ENCODE measurements around the gene NOS1AP.
"Not testable (repeated sequence)": the region's sequence is repeated elsewhere in the genome, so short reads cannot be mapped to it uniquely, and the experiment has no call there.

The NOS1AP gene

DNA sequence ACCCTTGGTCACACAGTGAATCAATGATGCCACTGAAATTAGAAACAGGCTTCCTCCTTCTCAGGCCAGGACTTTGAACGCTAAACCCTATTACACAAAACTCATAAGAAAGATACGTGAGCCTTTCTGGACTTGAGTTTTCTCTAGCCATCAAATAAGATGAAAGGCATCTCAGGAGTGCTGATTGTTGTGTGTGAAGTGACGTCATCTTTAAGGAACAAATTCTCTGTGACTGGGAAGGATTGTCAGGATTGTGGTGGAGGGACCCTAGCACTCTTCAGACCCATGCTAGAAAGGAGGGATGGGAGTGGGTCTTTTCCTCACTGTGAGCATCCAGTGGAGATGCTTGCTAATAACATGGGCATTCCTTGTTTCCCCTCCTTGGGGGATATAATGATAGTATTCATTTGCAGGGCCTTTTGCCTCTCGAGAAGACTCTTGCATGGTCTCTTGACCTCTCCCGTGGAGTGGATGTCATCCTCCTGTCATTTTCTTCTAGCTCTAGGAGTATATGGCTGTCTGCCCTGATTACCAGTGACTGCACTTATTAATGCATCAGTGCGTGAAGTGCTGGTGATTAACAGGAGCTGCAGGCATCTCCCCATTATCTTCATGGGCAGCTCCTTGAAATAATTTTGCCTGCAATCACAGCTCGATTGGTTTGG lies 267.3 kb downstream of the NOS1AP start:
- DNase-seq (ENCODE audit: low read depth), result no peak

DNA sequence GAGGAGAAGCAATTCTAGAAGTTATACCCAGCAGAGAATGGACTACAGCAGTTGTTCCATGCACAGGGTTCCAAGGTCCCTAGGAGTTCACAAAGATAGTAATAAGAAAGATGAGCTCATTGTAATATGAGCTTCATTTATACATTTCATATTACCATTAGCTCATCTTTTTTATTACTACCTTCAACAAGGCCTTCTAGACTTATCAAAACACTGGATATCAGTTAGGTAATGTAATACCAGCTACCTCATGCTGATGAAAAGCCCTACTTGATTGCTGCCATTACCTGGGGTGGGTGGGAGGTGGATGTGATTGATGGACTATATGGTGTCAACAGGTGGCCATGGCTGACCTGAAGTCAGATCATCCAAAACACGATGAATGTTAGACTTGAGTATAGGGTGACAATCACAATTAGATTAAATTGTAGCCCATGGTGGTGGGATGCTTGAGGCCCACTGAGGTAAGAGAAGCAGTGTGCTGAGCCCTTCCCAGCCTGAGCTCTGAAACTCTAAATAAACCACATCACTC lies 273.0 kb downstream of the NOS1AP start:
- DNase-seq (ENCODE audit: low read depth), result no peak

DNA sequence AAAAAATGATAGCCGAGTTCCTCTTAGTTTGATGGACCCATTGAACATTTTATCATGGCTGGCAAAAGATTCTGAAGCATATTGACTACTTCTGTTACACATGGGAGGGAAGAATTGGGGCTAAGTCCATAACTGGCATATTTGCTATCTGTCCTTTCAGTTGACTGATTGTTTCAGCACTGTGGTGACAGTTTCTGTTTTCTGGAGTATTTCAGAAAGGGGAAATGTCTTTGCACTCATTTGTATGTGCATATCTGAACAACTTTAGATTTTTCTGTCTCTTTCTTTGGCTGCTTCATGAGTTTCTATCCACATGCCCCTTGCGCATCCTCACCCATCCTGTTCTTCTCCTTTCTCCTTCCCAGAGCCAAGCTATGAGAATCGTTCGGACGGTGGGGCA lies 274.0 kb downstream of the NOS1AP start:
- no peak for DNase-seq (ENCODE audit: low read depth)

DNA sequence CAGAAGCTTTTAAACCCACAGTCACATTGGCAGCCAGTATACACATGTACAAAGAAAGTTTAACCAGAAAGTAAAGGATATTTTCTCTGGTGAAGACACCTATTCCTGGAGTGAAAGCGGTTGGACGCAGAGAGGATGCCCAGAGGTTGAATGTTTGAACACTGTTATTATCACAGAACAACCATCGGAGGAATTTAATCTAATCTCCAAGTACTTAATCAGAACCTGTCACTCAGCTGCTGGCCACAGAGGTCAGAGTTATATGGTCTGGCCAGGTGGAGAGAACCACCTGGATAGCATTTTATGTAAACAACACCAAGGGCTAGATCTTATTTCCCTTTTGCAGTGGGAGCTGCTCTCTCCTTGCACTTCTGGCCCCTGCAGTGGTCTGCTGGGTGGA lies 277.8 kb downstream of the NOS1AP start:
- no peak for DNase-seq (ENCODE audit: low read depth)

DNA sequence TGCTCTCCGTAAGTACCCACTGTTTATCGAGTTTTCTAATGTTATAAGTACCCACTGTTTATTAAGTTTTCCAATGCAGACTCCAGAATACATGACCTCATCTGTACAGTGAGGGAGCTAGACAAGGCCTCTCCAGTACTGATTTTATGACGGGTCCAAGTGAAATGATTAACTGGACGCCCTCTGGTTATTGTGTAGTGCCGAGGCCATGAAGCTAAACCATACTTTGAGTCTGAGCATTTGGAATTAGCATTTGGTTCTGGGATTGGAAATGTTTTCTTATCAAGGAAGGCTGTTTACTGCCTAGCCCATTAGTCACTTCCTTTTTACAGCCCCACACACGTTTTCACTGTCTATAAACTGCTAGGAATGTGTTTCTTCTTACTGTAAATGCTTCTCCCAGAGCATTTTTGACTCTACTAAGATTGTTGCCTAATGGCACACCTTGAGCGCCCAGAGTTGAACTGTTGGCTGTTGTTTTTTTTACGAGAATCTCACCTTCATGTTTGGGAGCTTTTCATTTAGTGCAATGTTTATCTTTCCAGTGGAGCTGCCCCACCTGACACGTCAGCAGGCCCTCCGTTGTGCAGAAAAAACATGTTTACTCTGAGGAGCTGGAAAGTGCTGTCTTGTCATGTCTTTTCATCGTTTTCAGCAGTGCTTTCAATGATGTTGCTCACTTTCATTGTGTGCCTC lies 280.3 kb downstream of the NOS1AP start:
- no peak for DNase-seq (ENCODE audit: low read depth)

DNA sequence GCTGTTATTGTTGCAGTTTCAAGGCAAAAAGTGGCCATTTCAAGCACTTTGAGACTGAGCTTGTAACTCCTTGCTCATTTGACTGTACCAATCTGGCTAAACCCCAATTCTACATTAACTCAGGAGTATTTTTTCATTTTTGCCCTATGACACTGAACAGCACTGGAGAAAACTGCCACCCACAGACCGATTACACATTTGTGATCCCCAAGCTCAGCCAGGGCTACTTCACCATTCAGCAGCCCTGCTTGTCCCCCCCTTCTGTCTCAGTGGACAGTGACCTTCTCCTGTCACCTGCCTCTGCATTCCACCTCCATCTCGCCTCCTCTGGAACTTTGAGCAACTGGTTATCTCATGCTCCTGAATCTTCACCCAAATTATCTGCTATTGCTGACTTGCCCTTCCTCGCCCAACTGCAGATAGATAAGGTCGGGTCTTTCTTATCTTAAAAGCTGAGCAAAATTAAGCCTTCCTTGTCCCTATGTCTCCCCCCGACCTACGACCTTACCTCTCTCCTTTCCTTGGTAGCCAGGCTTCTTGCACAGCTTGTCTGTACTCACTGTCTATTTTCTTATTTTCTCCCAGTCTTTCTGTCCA lies 281.9 kb downstream of the NOS1AP start:
- DNase-seq (ENCODE audit: low read depth), result no peak

DNA sequence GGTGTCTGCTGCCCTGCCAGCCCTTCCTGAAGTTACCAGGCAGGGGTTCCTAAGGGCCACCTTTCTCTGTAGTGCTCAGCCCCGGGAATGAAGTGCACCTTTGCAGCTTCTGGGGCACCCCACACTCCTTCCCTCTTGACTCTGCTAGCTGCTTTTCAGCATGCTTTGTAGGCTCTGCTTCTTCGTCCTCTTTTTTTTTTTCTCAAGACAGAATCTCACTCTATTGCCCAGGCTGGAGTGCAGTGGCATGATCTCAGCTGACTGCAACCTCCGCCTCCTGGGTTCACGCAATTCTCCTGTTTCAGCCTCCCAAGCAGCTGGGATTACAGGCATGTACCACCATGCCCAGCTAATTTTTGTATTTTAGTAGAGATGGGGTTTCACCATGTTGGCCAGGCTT lies 282.4 kb downstream of the NOS1AP start:
- not testable (repeated sequence) for DNase-seq (ENCODE audit: low read depth)

DNA sequence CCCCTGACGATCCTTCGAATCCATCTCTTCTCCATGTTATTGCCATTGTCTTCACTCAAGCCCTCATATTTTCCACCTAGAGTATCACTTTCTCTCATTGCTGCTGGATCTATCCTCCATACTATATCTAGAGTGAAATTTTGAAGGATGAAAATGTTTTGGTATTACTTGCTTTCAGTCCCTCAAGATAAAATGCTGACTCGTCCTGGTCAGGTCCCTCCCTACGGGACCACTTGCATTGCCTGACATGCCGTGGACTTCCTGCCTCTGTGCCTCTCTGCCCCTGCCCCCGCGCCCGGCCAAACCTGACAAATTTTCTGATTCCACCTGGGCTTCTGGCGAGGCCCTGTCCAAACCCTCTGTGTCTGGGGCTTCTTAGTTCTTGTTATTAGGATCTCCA lies 283.6 kb downstream of the NOS1AP start:
- no peak for DNase-seq (ENCODE audit: low read depth)

DNA sequence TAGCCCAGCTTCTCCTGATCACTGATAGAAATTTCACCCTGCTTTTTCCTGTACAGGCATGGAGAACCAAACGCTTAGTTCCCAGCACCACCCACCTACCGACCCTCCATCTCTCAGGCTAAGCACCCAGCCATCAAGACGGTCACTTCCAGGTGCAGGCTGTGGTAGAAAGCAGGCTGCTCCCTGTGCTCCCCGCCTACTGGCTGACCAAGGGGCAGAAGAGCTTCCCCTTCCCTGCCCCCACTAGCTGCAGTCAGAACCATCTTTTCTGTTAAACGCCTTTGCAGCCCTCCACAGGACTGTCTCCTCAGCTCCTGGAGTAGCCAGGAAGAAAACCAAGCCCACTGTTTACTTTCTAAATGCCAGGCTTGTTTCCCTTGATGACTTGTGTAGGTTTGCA lies 284.2 kb downstream of the NOS1AP start:
- no peak for DNase-seq (ENCODE audit: low read depth)

DNA sequence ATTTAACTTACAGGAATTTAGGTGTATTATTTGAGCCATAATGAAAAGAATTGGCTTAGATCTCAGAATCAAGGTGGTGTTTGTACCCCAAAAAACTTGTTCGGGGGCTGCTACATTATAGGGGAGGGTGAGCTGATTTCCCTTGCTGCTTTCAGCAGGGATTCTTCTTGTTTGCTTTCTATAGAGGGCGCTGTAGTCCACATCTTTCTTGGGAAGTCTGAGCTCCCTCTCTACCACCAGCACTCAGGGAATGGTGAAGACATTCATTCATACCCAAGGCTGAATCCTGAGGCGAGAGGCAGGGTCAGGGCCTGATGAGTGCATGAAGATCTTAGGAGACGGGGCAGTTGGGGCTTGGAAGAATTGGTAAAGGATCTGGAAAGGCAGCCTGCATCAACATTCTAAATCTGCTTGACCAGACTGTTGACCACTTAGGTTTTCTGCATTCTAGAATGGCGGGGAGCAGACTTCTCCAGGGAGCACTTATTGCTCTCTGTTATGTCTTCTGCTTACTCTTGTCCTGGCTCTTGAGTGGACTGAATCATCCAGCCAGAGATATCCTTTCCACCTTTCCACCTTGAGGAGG lies 288.3 kb downstream of the NOS1AP start:
- no peak for DNase-seq (ENCODE audit: low read depth)

DNA sequence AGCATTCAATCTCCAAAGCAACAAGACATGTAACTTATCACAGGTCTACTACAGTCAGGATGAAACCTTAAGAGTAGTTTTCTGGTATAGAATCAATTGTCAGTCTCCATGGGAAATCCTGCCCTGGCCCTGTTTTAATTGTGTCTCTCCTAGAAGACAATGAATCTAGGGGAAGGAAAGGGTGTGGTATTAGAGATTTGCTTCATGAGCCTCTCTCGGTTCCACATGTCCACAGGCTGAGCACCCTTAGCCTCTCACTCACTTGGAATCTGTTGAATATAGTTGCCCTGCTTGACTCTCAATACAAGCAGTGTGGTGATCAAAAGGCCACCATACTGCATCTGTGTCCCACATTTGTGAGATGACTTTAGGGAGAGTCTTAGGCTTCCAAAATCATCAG lies 289.4 kb downstream of the NOS1AP start:
- DNase-seq (ENCODE audit: low read depth), result no peak

DNA sequence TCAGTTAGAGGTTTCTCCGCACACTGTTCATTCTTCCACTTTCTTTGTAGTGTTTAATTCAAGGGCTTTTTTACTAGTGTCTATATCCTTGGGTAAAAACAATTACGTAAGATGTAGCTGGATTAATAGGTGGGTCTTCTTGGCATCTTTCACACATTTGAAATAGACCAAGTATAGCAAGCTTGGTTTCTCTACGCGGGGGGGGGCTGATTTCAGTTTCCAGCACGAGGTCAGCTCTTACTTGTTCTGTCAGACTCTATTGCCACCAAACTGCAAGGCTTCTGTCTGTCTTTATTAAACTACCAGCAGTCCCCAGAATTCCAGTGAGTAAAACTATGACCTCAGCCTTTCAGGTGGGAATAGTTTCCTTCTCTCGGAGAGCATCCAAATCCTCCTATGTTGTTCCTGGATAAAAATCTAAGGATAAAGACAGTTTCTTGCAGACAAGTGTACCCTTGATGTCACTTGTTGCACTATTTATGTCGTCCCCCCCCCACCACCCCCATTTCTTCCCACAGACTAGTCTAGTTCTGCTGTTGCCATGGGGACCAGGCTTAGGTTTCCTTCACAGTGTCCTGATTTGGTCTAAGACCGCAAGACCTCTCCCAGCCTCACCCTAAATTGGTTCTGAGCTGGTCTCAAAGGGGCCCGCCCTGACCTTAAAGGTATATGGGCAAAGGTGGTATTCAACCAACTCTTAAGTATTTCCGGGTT lies 290.2 kb downstream of the NOS1AP start:
- no peak for DNase-seq (ENCODE audit: low read depth)

DNA sequence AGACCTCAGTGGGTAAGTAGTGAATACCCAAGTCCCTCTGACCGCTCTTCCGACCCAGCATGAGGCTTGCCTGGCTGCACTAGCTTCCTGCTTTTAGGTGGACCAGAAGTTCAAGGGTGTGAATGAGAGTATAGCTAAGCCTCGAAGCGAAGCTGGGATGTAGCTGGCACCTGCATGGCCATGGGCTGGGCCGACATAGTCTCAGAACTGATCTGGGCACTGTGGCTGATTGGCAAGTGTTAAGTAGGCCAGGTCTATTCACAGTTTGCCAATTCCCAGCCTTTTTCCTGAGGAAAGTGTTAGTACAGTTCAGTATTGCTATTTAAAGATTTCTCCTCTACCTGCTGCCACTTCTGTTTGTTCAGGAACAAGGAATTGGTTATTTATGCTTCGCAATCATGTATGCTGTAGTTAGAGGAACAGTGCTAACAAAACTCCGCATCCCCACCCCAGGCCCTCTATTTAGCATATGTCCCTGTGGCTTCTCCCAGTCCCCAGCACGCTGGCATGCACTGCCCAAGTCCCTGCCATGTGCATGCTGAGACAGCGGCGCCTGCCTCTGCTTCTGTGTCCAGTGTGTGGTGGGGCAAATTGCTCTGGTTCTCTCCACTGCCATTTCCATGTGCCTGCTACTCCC lies 290.9 kb downstream of the NOS1AP start:
- DNase-seq (ENCODE audit: low read depth), result no peak

DNA sequence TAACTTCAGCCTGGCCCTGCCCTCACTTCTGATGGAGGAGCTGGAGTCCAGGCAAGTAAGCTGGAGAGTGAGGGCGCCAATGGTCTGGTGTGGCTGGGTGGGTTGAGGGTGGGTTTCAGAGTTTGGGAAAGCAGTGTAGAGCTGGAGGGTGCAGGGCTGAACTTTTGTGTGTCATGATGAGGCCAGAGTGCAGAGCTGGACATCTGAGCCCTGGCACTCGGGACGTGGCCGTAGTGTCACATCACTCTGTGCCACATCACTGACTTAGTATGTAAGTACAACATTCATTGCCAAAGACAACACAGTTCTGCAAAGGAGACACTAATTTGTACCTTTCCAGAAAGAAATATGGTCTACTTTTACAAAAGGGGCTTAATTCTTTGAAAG lies 291.4 kb downstream of the NOS1AP start:
- no peak for DNase-seq (ENCODE audit: low read depth)

DNA sequence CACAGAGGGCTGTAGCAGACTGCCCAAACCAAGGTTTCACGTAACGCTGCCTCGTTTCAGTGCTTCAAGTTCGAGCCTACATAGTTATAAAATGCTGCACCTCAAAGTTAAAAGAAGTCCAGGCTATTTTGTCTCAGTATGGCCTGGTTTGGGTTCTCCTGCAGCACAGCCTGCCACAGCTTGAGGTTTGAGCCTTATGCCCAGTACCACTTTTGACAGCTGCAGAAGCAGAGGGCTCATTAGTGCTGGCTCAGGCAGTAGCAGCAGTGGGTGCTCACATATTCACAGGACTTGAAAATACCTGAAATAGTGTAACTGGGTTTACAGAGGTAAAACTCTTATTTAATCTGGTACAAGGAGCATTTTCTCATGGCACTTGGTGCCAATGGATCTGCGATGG lies 291.9 kb downstream of the NOS1AP start:
- no peak for DNase-seq (ENCODE audit: low read depth)

DNA sequence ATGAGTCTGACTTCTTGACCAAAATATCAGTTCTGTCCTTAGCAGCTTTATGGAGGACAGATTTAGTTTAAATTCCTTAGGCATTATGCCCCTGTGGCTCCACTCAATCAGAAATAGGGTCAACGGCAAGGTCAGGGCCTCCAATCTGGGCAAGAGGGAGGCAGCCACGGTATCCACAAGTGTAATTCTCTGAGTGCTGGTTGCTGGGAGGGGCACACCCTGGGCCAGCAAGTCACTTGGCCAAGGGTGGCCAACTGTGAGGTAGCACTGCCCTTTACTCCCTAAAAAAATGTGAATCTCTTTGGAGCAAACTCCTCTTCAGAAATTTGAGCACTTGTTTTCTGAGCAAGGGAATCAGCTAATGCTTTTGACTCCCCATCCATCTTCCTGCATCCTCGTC lies 294.3 kb downstream of the NOS1AP start:
- DNase-seq (ENCODE audit: low read depth), result no peak

DNA sequence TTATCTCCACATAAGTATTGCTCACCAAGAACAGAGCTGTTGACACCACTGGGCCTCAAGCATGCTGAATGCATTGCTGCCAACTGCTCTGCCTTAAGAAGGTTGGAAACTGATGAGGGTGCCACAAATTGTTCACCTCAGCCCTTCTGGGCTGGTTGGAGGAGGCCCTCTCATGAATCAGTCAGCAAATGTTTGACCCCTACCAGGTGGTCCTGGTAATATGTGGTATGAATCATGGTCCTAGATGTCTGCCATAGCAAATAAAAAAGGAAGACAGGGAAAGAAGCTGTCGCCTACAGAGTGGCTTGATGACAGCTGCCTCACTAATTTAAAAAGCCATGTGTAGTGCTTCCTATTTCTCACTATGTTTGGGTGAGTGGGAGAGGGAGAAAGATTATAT lies 295.0 kb downstream of the NOS1AP start:
- no peak for DNase-seq (ENCODE audit: low read depth)

DNA sequence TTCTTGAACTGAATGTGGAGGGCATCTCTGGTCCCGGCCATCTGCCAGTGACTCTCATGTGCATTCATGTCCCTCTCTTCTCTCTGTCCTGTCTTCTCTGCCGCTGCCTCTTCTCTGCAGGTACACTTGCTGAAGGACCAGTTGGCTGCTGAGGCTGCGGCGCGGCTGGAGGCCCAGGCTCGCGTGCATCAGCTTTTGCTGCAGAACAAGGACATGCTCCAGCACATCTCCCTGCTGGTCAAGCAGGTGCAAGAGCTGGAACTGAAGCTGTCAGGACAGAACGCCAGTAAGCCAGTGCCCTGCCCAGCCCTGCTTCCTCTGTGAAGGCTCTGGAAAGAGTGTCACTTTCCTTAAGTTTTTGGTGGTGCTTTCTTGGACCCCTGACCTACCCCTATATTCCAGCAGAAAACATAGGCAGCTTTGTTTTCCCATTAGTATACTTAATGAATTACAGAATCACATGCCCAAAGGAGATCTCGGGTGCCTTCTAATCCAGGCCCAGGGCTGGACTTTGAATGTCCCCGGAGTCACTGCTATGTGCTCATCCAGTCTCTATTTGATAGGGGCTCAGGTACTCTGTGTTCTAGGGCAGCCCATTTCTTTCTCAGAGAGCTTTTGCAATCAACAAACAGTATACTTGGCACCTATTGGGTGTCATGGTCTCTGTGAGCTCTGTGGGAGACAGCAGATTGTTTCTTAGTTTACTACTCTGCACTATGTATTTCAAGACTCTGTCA lies 296.0 kb downstream of the NOS1AP start:
- no peak for DNase-seq (ENCODE audit: low read depth)

DNA sequence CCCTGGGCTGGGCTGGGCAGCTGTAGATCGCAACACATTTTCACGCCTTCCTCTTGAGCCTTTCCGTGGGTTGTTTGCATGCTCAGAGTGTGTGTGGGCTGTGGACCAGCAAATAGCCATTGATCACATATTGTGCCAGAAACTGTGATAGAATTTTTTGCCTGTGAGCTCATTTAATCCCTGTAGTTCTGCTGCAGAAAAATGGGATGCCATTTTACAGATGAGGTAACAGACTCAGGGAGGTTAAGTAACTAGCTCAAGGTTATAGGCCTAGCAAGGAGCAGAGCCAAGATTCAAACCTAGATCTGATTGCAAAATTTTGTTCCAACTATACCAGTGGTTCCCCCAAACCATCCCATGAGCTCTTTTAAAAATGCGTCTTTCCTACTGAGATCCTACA lies 296.7 kb downstream of the NOS1AP start:
- no peak for DNase-seq (ENCODE audit: low read depth)

DNA sequence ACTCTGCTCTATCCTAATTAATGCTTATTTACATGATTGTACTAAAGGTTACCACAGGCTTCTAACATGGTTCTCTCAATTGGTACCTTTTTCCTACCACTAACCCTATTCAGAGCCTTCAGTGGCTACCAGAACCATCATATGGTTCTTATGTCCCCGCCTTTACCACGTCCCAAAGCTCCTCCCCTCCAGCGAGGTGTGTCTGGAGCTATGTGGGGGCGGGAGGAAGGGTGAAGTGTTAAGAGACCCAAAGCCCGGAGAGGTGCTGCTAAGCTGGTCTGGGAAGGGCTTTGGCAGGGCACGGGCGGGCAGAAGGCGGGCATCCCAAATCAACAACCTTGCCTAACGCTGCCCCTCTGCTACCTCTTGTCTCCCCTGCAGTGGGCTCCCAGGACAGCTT lies 297.2 kb downstream of the NOS1AP start:
- no peak for DNase-seq (ENCODE audit: low read depth)

DNA sequence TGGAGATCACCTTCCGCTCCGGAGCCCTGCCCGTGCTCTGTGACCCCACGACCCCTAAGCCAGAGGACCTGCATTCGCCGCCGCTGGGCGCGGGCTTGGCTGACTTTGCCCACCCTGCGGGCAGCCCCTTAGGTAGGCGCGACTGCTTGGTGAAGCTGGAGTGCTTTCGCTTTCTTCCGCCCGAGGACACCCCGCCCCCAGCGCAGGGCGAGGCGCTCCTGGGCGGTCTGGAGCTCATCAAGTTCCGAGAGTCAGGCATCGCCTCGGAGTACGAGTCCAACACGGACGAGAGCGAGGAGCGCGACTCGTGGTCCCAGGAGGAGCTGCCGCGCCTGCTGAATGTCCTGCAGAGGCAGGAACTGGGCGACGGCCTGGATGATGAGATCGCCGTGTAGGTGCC lies 297.6 kb downstream of the NOS1AP start:
- DNase-seq (ENCODE audit: low read depth), result no peak

Data from activated T-cell treated with anti-CD3 and anti-CD28 coated beads for 48 hours (primary cell).